Kidney glomerular epithelial cell (primary cell): Measurements from ENCODE around the gene PRM3.

Source experiments
- DNase-seq: peaks from one replicate; lab custom pipeline; 2025; lab: John Stamatoyannopoulos, UW

PRM3 gene

GRCh38 chr16:11280616-11281522, 7.4 kb upstream of the PRM3 start, which contains the start of gene PRM1:
TSS of gene PRM1 (minus strand) at chr16:11281330. CDS start at chr16:11281238, 92 bp downstream.
- DNase-seq = no peak

- DNase-seq = no peak
These were observed 5.5 kb upstream of the PRM3 start for GRCh38 chr16:11278681-11279628.

- no peak for DNase-seq
These were observed 4.3 kb upstream of the PRM3 start for GRCh38 chr16:11277607-11278337.

GRCh38 chr16:11276896-11277593, 3.6 kb upstream of the PRM3 start:
- DNase-seq = no peak

- DNase-seq = no peak
These were observed 2.9 kb upstream of the PRM3 start, which contains the start of gene PRM2 for GRCh38 chr16:11276143-11276895. TSS of gene PRM2 (minus strand) at chr16:11276480. CDS start at chr16:11276370, 110 bp downstream.

- no peak for DNase-seq
These were observed 1.5 kb upstream of the PRM3 start for GRCh38 chr16:11274964-11275363.

GRCh38 chr16:11273721-11274324, 394 bp upstream of the PRM3 start:
- DNase-seq = no peak

GRCh38 chr16:11272484-11272883, 945 bp downstream of the PRM3 start:
- no peak for DNase-seq

- DNase-seq = no peak
These were observed 1.8 kb downstream of the PRM3 start for GRCh38 chr16:11271610-11272009.

- no peak for DNase-seq
These were observed 2.7 kb downstream of the PRM3 start for GRCh38 chr16:11270602-11271162.

- no peak for DNase-seq
These were observed 4.5 kb downstream of the PRM3 start, which contains the start of gene TNP2 for GRCh38 chr16:11268921-11269375. TSS of gene TNP2 (minus strand) at chr16:11269325. CDS start at chr16:11269262, 63 bp downstream.

GRCh38 chr16:11265124-11265523, 8.3 kb downstream of the PRM3 start:
- DNase-seq = no peak

GRCh38 chr16:11264155-11264832, 9.1 kb downstream of the PRM3 start:
- DNase-seq = no peak

- no peak for DNase-seq
These were observed 9.7 kb downstream of the PRM3 start for GRCh38 chr16:11263737-11264136.

GRCh38 chr16:11262915-11263314, 10.5 kb downstream of the PRM3 start:
- no peak for DNase-seq

GRCh38 chr16:11260596-11260966, 12.8 kb downstream of the PRM3 start:
- no peak for DNase-seq

- no peak for DNase-seq
These were observed 13.5 kb downstream of the PRM3 start for GRCh38 chr16:11259655-11260595.
